GM19025 (cell line): Measurements from ENCODE around the gene GOSR1.
"Not testable (repeated sequence)": the region's sequence is repeated elsewhere in the genome, so short reads cannot be mapped to it uniquely, and the experiment has no call there.

Experiments used
- ATAC-seq: cut with Tn5 transposase; IDR thresholded peaks from one replicate; pipeline ENCODE4 v1.9.1; 2021; ENCODE audit warnings: mild to moderate bottlenecking, low read depth, moderate library complexity; ENCODE audit not compliant: unreplicated experiment

The GOSR1 gene

DNA sequence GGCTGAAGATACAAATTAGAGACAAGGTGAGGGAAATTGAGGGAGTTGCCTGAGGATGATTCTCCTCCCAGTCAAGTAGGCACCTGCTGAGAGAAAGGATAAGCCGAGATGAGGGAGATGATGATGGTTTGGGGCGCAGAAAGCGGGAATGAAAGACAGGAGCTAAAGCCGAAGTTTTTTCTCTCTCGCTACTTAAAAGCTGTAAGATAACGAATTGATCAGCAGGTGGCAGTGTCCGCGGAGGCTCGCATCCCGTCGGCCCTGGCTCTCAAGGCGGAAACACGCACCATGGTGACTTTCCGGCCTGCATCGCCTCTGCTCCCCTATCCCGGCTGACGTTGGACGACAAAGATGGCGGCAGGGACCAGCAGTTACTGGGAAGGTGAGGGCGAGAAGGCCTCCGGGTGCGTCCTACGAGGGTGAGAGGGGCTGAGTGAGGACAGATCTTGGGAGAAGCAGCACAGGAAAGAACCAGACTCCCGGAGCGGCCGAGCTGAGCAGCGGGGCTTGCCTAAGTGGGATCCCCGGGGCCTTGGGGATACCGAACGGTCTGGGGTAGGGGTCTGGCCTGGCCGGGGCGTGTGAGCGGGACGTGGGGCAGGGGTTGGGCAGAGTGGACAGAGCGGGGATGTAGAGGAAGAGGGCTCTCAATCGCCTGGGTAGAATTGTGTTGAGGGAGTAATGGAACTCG lies at the start of gene GOSR1:
TSS of gene GOSR1 (plus strand) at position 326 of the 691 bp plus-strand sequence. CDS start at position 352, 26 bp downstream.
- peak; percentile 94 for ATAC-seq

DNA sequence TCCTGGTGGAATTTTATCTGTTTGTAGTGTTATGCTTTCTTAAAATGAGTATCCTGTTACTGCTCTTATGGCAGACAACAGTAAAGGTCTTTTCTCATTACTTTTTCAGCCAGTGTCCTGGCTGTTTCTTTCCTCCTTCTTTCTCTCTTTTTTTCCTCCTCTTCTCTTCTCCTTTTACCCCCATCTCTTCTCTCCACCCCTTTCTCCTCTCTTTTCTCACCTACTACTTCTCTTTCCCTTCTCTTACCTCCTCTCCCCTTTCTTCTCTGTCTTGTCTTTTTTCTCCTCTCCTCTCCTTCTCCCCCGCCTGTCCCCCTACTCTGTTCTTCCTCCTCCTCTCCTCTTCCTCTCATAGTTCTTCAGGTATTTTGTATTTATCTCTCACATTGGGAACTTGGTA lies 49.6 kb upstream of the GOSR1 start:
- ATAC-seq: no peak

DNA sequence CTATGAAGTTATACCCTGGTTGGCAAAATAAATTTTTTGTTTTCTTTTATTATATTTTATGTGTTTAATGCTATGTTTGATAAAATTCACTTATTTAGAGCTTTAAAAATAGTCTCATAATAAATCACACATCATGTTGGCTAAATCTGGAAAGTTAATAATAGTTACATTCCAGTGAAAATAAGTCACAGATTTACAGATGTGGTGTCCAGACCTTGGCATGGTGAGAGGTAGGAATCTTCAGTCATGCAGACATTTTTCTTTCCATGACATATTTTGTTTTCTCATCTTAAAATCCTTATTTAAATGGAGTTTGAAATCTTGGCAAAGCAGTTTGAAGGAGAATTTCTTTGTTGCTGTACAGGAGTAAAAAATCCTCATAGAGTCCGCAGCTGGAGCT lies 48.1 kb upstream of the GOSR1 start:
- no peak for ATAC-seq

DNA sequence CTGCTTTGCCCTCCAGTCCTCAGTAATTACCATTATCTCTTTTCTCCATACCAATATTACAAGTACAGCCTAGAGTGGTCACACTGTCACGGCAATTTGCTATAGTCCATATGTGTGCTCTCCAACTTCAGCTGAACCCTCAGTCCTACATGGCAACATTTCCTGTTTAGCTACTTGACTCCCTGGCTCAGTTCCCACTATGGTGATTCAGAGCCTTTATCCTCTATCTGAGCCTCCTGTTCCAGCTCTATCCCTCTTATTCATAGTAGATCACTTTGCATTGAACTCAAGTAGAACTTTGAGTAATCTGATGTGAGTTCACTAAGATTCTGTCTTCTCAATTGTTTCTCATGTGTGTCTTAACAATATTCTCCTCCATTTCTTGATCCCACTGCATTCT lies 43.7 kb upstream of the GOSR1 start:
- ATAC-seq: no peak

DNA sequence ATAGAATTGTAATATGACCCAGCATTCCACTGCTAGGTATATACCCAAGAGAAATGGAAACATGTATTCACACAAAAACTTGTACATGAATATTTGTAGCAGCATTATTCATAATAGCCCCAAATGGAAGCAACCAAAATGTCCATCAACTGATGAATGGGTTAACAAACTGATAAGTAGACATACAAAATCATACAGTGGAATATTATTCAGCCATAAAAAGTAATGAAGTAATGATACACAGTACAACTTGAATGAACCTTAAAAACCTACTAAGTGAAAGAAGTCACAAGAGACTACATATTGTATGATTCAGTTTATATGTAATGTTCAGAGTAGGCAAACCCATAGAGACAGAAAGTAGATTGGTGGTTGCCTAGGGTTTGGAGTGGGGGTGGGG lies 40.5 kb upstream of the GOSR1 start:
- ATAC-seq: no peak

DNA sequence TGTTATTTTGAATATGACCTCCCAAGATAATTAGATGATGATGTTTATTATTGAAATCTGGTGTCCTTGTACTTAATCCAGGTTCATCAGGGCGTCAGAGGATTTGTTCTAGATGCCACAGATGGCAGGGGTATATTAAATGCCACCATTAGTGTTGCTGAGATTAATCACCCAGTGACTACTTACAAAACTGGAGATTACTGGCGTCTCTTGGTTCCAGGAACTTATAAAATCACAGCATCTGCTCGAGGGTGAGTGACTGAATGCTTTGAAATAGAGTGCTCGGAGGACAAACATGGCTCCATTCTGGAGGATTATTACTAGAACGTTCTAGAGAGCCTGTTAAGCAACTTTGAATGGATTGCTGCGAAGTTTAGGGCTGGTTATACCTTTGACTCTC lies 33.5 kb upstream of the GOSR1 start:
- no peak for ATAC-seq

DNA sequence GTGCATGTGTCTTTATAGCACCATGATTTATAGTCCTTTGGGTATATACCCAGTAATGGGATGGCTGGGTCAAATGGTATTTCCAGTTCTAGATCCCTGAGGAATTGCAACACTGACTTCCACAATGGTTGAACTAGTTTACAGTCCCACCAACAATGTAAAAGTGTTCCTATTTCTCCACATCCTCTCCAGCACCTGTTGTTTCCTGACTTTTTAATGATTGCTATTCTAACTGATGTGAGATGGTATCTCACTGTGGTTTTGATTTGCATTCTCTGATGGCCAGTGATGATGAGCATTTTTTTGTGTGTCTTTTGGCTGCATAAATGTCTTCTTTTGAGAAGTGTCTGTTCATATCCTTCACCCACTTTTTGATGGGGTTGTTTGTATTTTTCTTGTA lies 30.6 kb upstream of the GOSR1 start:
- ATAC-seq: not testable (repeated sequence)

DNA sequence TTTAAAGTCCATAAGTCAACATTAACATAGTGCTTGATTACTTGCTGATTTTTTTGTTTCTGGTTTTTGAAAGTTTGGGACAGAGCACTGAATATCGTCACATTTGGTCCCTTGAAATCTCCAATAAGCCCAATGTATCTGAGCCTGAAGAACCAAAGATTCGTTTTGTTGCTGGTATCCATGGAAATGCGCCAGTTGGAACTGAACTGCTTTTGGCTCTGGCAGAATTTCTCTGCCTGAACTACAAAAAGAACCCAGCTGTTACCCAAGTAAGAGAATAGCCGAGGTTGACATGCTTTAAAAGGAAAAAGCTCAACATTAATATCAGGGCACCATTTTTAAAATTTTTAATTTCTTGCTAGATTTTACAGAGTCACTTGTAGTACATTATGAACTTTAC lies 27.7 kb upstream of the GOSR1 start:
- ATAC-seq: no peak

DNA sequence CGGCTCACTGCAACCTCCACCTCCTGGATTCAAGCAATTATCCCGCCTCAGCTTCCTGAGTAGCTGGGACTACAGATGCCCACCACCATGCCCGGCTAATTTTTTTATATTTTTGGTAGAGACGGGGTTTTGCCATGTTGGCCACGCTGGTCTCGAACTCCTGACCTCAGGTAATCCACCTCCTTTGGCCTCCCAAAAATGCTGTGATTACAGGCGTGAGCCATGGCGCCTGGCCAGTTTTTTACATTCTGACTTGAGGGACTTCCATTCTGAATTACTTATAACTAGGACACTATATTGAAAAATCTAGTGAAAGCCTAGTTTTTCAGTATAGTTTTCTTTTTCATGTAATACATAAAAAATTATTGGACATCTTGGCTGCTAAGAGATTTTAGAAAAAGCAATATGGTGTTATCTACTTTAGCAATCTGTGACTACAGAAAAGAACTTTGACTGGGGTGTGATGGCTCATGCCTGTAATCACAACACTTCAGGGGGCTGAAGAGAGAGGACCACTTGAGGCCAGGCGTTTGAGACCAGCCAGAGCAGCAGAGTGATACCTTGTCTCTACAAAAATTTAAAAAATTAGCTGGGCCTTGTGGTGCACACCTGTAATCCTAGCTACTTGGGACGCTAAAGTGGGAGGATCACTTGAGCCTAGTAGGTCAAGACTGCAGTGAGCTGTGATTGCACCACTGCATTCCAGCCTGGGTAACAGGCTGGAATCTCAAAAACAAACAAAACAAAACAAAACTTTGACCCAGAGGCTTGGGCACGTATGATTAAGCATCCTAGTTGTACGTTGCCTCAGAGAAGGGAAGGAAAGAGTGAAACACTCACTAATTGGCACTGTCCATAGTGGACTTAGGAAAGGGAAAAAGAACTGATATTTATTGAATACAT lies 26.8 kb upstream of the GOSR1 start:
- no peak for ATAC-seq

DNA sequence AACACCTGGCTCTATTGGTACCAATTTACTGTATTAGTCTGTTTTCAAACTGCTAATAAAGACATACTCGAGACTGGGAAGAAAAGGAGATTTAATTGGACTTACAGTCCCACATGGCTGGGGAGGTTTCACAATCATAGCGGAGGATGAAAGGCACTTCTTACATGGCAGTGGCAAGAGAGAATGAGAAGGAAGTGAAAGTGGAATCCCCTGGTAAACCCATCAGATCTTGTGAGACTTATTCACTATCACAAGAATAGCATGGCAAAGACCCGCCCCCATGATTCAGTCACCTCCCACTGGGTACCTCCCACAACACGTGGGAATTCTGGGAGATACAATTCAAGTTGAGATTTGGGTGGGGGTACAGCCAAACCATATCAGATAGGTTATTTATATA lies 22.6 kb upstream of the GOSR1 start:
- ATAC-seq: no peak

DNA sequence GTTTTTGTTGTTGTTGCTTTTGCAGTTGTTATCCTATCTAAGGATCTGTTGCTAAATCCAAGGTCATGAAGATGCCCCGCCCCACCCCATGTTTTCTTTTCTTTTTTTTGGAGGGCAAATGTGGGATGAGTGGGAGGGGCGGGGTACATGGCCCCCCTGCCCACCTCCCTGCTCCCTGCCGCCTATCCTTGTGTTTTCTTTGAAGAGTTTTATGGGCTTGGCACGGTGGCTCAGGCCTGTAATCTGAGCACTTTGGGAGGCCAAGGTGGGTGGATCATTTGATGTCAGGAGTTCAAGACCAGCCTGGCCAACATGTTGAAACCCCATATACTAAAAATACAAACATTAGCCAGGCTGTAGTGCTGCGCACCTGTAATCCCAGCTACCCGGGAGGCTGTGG lies 18.8 kb upstream of the GOSR1 start:
- no peak for ATAC-seq

DNA sequence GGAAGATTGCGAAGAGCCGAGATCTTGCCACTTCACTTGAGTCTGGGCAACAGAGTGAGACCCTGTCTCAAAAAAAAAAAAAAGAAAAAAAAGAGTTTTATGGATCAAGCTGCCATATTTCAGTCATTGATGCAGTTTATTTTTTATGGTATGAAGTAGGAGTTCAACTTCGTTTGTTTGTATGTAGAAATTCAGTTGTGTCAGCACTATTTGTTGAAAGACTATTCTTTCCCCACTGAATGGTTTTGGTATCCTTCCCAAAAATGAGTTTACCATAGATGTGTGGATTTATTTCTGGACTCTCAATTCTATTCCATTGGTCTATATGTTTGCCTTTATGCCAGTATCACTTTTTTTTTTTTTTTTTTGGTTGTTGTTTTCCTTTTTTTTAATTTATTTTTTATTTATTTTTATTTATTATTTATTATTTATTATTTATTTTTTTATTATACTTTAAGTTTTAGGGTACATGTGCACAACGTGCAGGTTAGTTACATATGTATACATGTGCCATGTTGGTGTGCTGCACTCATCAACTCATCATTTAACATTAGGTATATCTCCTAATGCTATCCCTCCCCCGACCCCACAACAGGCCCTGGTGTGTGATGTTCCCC lies 18.3 kb upstream of the GOSR1 start:
- ATAC-seq: not testable (repeated sequence)

DNA sequence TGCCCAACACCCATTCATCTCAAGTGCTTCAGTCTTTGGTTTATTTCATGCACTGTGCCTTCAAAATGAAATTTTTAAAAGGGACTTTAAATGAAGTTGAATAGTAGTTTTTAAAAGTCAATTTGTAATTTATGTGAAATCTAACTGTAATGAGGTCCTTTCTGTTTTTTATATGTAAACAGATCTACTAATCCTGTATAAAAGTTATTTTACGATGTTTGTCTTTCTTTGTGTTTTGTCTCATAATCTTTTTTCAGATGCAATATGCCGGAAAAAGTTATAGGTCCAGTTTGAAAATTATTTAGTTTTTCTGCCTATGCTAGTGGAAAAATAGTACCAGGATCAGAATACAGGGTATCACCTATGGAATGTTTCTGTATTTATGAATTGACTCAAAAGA lies 8.7 kb upstream of the GOSR1 start:
- no peak for ATAC-seq

DNA sequence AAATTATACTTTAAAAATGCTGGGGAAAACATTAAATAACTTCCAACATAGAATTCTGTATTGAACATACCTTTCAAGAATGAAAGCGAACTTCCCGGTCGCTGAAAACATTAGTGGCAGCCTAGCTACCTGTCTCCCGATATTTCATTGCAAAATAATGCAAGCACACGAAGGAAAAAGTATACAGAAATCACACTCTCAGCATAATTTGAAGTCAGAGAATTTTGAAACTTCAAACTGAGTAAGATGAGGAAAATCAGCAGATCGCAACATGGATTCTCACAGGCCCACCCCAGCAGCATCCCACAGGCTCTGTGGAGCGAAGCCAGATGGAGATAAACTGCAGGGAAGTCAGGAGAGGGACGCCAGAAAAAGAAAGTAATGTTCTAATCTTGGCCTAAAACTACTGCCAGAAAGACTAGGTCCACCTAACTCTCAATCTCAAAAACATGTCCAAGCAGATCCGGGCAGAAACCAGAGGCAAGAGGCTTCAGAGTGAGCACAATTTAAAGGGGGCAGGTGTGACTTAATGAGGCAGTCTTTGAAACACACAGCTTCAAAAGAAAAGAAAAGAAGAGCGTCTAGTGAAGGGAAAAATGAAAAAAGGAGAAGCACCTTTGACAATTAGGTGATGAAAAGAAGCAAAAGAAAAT lies 4.8 kb upstream of the GOSR1 start:
- ATAC-seq: no peak

DNA sequence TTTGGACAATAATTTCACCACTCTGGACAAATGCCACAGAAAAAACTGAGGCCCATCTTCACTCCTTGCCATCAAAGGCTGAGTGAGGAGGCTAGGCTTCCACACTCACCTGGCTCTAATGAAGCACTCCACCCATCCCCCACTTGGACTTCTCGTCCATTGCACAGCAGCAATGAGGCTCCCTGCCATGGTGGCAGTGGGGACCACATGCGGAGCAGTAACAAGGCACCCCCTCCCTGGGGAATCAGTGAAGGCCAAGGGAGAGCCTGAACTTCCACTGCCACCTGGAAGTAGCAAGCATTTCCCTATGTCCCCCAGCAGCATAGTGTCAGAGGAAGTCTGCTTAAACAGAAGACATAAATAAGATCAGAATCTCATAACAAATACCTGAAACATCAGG lies 2.0 kb upstream of the GOSR1 start:
- no peak for ATAC-seq

DNA sequence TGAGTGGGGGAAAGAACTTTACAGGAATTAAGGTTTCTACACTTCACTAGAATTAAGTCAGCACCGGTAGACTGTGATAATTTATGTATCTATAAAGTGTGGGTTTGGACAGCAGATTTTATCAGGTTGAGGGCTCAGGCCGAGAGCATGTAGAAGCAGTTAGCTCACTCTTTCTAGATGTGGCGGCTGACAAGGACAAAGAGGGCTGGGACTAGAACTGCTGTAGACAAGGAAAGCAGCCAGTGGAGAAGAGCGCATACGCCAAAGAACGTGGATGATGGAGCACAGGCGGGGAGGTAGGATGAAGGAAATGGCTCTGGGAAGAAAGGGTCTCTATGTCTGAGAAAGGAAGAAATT lies 504 bp upstream of the GOSR1 start:
- peak; percentile 10 for ATAC-seq

DNA sequence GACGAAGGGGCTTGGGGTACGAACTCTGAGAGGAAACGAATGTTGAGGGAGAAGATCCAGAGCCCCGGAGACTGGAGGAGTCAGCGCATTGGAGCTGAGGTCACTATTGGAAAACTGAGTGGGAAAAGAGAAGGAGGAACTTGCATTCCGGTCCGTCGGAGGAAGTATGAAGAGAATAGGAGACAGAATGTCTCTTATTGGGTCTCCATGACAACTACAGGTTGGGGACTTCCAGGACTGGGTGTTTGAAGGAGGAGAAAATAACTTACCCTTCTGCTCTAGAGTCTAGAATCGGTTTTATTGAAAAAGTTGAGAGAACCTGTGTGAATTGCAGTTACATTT lies 537 bp downstream of the GOSR1 start:
- no peak for ATAC-seq

DNA sequence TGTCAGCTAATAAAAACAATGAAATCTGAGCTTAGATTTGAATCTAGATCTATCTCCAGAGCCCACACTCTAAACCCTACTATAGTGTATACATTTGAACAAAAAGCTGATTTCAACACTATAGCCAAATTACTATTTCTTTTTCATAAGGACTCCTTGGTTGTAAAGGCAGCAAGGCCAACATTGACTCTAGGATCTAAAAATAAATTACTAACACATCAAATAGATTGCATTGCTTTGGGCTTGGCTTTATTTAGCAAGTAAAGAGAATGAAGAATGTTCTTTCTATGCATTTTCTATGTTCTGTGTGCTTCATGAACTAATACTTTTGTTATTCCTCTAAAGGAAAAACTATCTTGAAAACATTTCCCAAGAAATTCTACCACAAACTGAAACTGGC lies 5.3 kb downstream of the GOSR1 start:
- no peak for ATAC-seq

DNA sequence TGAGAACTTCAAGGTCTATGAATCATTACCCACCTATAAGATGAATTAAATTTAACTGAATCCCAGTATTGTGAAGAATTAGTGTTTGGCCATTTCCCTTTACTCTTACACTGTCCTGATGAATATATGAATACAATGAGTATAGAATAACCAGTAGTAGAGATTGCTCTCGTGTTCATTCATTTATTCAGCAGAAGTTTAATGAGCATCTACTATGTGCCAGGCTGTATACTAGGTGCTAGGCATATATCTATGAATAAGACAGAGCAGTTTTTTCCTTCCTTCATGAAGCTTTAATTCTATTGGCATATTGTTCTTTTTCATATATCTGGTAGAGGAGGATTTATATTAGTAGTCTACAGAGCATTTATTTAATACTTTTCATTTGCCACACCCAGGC lies 6.0 kb downstream of the GOSR1 start:
- no peak for ATAC-seq

DNA sequence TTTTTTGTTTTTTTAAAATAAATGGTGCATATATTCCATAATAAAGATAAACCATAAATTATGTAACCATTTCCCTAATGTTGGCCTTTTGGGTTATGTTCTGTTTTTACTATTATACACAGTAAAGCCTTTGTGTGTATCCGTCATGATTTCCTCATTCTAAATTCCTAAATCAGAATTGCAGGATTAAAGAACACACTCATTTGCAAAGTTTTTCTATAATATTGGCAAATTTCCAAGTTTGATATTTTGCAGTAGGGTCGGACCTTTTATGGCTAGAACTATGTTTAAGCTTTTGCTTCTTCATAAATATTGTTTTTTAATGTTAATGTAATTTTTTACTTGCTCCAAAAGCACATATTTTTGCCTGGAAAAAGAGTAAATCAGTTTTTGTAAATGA lies 16.6 kb downstream of the GOSR1 start:
- ATAC-seq: no peak

DNA sequence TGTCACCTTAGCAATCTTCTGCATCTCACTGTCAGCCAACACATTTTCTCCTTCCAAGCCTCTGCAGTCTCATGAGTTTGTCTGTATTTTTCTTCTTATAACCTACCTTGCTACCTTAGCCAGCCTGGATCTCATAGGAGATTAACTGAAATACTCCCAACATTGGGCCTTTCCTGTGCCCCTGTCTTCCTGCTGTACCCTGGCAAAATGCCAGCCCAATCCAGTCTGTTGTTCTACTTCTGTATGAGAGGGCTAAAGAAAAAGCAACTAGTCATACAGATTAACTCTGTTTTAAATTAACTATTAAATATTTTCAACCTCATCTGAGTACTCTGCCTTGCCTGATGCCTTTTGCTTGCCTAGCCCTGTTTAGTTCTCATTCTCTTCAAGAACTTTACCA lies 18.4 kb downstream of the GOSR1 start:
- no peak for ATAC-seq
